Body of pancreas (tissue), 4 donors: ENCODE results near the gene MRPS18B.

Experiments used
- CTCF ChIP-seq, 7 experiments: fragments of 450-650 bp in 4 of 7; fragments of 200-600 bp in 3 of 7; sonication (generic) in 3 of 7; IDR thresholded peaks; one replicate each; pipeline ENCODE4 v1.5.1; 2016 to 2019; ENCODE audit warnings: antibody characterized with exemption in 7 of 7
- POLR2A ChIP-seq, 3 donors: fragments of 450-650 bp; IDR thresholded peaks; one replicate each; pipeline ENCODE4 v1.6.1; 2016; ENCODE audit warnings: antibody characterized with exemption in 3 of 3, mild to moderate bottlenecking in 2 of 3

GRCh38 chr6:30603961-30604360, 13.7 kb upstream of the MRPS18B start:
- no peak for TF ChIP-seq CTCF (IDR thresholded peaks at IDR 0.05)
- TF ChIP-seq POLR2A (IDR thresholded peaks at IDR 0.05): no peak
